GM18870 (cell line): ENCODE results near the gene HNRNPUL2.
A peak's percentile ranks its signal among the peaks of the same experiment; 100 is the strongest.

Experiments
- ATAC-seq: cut with Tn5 transposase; IDR thresholded peaks from one replicate; pipeline ENCODE4 v1.9.1; 2021; ENCODE audit warnings: moderate library complexity; ENCODE audit not compliant: unreplicated experiment

The HNRNPUL2 gene

DNA sequence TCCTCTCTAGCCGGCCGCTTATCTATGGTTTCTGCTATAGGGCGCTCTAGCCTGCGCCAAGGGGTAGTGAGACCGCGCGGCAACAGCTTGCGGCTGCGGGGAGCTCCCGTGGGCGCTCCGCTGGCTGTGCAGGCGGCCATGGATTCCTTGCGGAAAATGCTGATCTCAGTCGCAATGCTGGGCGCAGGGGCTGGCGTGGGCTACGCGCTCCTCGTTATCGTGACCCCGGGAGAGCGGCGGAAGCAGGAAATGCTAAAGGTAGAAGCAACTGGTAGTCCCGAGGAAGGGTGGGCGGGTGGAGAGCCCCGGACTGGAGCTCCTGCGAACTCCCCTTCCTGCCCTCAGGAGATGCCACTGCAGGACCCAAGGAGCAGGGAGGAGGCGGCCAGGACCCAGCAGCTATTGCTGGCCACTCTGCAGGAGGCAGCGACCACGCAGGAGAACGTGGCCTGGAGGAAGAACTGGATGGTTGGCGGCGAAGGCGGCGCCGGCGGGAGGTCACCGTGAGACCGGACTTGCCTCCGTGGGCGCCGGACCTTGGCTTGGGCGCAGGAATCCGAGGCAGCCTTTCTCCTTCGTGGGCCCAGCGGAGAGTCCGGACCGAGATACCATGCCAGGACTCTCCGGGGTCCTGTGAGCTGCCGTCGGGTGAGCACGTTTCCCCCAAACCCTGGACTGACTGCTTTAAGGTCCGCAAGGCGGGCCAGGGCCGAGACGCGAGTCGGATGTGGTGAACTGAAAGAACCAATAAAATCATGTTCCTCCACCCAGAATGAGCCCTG, 55.5 kb downstream of the HNRNPUL2 start, which contains the start of the genes LBHD1 and UQCC3:
Gene LBHD1, minus strand, starts transcription at position 660 of the 782 bp plus-strand sequence. CDS start 2,236 bp downstream, outside the sequence.
Gene UQCC3, plus strand, starts transcription at position 66 of the 782 bp plus-strand sequence. Its CDS starts 73 bp downstream, at position 139.
- ATAC-seq: peak; percentile 46

GRCh38 chr11:62671236-62671607, 56.0 kb downstream of the HNRNPUL2 start:
- ATAC-seq: no peak

DNA sequence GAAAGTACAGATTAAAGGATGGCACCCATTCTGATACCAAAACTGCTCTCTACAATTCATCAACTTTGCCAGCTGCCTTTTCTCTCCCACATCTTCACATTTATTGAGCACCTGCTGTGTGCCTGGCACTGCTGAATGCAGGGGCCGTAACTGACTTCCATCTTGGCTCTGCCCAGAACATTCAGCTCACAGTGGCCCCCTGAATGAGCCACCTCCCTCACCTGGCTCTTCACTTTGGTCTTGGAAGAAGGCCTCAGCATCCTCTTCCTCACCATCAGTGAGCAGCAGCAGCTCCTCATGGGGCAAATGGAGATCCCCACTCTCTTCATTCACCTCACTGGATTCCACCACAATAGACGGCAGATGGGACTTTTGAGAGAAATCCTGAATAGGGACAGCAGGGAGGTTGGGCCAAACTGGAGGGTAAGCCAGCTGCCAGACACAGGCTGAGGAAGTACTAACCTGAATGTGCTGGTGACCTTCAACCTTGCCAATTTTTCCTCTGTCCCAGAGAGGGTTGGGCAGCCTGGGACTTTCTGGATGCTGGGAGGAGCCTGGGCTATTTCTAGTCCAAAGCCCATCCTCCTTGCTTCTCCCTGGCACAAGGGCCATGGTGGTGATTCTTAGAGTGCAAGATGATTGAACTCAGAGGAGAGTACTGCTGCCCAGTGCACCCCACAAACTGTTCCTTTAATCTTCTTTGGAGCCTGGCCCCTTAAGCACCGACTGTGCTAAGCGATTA, 57.7 kb downstream of the HNRNPUL2 start:
- ATAC-seq: no peak

- ATAC-seq: no peak
Measured at GRCh38 chr11:62667460-62667859, 59.8 kb downstream of the HNRNPUL2 start.

DNA sequence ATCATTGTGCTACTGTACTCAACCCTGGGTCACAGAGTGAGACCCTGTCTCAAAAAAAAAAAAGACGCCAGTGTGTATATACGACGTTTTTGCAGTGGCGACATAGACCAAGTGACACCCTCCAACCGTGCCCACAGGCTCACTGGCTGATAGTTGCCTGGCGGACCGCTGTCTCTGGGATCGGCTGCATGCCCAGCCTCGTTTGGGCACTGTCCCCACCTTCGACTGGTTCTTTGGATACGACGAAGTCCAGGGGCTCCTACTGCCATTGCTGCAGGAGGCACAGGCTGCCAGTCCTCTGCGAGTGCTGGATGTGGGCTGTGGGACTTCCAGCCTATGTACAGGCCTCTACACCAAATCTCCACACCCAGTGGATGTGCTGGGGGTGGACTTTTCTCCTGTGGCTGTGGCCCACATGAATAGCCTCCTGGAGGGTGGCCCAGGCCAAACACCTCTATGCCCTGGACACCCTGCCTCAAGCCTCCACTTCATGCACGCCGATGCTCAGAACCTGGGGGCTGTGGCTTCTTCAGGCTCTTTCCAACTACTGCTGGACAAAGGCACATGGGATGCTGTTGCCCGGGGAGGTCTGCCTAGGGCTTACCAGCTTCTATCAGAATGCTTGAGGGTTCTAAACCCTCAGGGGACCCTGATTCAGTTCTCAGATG, 60.9 kb downstream of the HNRNPUL2 start:
- ATAC-seq: no peak

DNA sequence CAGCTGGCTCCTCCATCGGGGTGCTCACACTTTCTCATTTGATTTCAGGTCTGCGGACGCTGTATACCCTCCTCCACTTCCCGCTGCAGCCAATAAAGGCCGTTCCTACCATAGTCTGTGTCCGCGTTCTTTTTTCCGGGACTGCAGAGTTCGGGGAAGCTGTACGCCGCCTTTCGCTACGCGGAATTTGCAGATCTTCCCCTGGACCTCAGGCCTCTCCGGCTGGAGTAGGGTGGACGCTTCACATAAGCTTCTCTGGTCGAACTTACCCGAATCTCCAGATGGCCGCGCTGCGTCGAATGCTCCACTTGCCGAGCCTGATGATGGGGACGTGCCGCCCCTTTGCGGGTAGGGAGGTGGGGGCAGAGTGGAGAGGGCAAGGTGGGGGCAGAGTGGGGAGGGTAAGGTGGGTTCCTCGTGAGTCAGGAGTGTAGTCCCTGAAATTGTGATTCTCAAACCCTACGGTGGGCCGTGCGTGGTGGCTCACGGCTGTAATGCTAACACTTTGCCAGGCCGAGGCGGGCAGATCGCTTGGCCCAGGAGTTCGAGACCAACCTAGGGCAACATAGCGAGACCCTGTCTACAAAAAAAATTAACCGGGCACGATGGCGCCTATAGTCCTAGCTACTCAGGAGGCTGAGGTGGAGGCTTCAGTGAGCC, 61.5 kb downstream of the HNRNPUL2 start:
- peak; percentile 11 for ATAC-seq

- ATAC-seq: peak; percentile 68
Measured at GRCh38 chr11:62665075-62665598, 62.1 kb downstream of the HNRNPUL2 start, which contains the start of the genes C11orf98 and CSKMT. Gene C11orf98, minus strand, starts transcription at chr11:62665210. Its CDS starts 41 bp downstream, at chr11:62665169. Gene CSKMT, plus strand, starts transcription at chr11:62665312. Its CDS starts 568 bp downstream, at chr11:62665880.

DNA sequence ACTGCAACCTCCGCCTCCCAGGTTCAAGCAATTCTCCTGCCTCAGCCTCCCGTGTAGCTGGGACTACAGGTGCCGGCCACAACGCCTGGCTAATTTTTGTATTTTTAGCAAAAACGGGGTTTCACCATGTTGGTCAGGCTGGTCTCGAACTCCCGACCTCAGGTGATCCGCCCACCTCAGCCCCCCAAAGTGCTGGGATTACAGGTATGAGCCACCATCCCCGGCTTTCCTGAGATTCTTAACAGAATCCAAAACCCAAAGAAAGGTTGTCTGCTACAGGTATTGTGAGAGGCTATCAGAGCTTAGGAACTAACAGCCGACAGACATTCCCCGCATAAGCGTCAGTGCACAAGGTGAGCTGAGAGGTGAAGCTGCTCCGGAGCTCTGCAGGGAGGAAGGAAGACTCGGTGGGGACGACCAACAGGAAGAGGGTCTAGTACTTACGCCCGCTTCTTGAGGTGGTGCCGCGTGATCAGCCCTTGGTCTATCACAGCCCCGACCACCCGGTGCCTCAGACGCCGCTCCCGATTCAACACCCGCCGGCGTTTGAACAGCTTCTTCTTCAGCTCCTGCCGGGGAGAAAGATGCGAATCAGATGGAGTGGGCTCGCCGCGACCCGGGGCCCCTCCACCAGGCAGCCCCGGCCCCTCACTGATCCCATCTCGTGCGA, 62.7 kb downstream of the HNRNPUL2 start:
- ATAC-seq: peak; percentile 4
